SW480 (cell line): ENCODE data around the gene MYO1D.

Experiments used
- DNase-seq: peaks from one replicate; pipeline ENCODE4 v3.0.0-alpha.2; 2016; ENCODE audit warnings: low spot score

The MYO1D gene

GRCh38 chr17:32625971-32626370 is 251.0 kb downstream of the MYO1D start:
- no peak for DNase-seq

- DNase-seq, result no peak
These were observed 253.7 kb downstream of the MYO1D start for GRCh38 chr17:32623196-32623595.

- DNase-seq, result no peak
These were observed 254.4 kb downstream of the MYO1D start for GRCh38 chr17:32622540-32622939.

GRCh38 chr17:32621612-32622312 is 255.2 kb downstream of the MYO1D start:
- DNase-seq, result no peak

GRCh38 chr17:32615326-32615725 is 261.6 kb downstream of the MYO1D start:
- no peak for DNase-seq

- no peak for DNase-seq
These were observed 266.0 kb downstream of the MYO1D start for GRCh38 chr17:32610943-32611342.

- DNase-seq, result no peak
These were observed 266.9 kb downstream of the MYO1D start for GRCh38 chr17:32609884-32610650.

- DNase-seq, result peak; percentile 75
These were observed 267.8 kb downstream of the MYO1D start for GRCh38 chr17:32609085-32609484.

- no peak for DNase-seq
These were observed 268.7 kb downstream of the MYO1D start for GRCh38 chr17:32608267-32608666.

- no peak for DNase-seq
These were observed 272.0 kb downstream of the MYO1D start for GRCh38 chr17:32604966-32605365.

- no peak for DNase-seq
These were observed 274.5 kb downstream of the MYO1D start for GRCh38 chr17:32602396-32602795.

- DNase-seq, result no peak
These were observed 275.1 kb downstream of the MYO1D start for GRCh38 chr17:32601866-32602265.

- DNase-seq, result peak; percentile 60
These were observed 280.3 kb downstream of the MYO1D start for GRCh38 chr17:32596628-32597027.

GRCh38 chr17:32596206-32596605 is 280.7 kb downstream of the MYO1D start:
- peak; percentile 10 for DNase-seq

GRCh38 chr17:32593003-32593402 is 283.9 kb downstream of the MYO1D start:
- no peak for DNase-seq

GRCh38 chr17:32591405-32591804 is 285.5 kb downstream of the MYO1D start:
- DNase-seq, result no peak

GRCh38 chr17:32590974-32591373 is 285.9 kb downstream of the MYO1D start:
- no peak for DNase-seq

GRCh38 chr17:32588982-32589381 is 287.9 kb downstream of the MYO1D start:
- DNase-seq, result no peak

GRCh38 chr17:32588135-32588534 is 288.8 kb downstream of the MYO1D start:
- DNase-seq, result no peak

GRCh38 chr17:32586666-32587065 is 290.3 kb downstream of the MYO1D start:
- DNase-seq, result no peak

- no peak for DNase-seq
These were observed 292.1 kb downstream of the MYO1D start for GRCh38 chr17:32584792-32585191.

- no peak for DNase-seq
These were observed 293.9 kb downstream of the MYO1D start for GRCh38 chr17:32583053-32583452.

GRCh38 chr17:32575852-32576251 is 301.1 kb downstream of the MYO1D start:
- no peak for DNase-seq

GRCh38 chr17:32570081-32570396 is 306.9 kb downstream of the MYO1D start:
- DNase-seq, result no peak
